ENCODE data around the gene TSHZ2.

DNA sequence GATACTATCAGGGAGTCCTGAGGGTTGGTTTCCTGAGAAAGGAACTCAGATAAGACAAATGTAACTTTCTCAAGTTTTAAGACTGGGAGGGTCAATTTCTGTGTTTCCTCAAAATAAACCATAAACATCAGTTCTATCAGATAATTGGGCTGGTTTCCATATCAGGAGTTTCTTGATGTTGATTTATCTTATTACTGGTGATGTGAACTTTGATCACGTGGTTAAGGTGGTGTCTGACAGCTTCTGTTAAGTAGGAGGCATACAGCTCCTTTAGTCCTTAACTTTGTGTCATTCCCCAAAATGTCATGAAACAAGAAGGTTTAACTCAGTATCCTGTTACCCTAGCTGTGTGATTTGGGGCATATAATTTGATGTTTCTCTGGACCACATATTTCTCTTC lies 476.3 kb downstream of the TSHZ2 start:
- TF ChIP-seq EZH2 (IDR thresholded peaks at IDR 0.05; ENCODE audit: borderline replicate concordance, insufficient read depth, low read depth, low read length, poor library complexity, severe bottlenecking), result no peak
- TF ChIP-seq, protein P1, sequence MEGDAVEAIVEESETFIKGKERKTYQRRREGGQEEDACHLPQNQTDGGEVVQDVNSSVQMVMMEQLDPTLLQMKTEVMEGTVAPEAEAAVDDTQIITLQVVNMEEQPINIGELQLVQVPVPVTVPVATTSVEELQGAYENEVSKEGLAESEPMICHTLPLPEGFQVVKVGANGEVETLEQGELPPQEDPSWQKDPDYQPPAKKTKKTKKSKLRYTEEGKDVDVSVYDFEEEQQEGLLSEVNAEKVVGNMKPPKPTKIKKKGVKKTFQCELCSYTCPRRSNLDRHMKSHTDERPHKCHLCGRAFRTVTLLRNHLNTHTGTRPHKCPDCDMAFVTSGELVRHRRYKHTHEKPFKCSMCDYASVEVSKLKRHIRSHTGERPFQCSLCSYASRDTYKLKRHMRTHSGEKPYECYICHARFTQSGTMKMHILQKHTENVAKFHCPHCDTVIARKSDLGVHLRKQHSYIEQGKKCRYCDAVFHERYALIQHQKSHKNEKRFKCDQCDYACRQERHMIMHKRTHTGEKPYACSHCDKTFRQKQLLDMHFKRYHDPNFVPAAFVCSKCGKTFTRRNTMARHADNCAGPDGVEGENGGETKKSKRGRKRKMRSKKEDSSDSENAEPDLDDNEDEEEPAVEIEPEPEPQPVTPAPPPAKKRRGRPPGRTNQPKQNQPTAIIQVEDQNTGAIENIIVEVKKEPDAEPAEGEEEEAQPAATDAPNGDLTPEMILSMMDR (IDR thresholded peaks at IDR 0.05), result no peak
